Tibial nerve (tissue), 4 donors: Measurements from ENCODE around the gene OPTC. TPM values are rescaled to one million over a fixed set of nuclear protein-coding genes. Genes with fewer than 3 reads are reported as not detected.

Experiments
- DNase-seq, 2 donors: peaks; one replicate each; pipeline ENCODE4 v3.0.0-alpha.2; 2019; ENCODE audit warnings: low spot score in 2 of 2
- H3K27ac ChIP-seq, 4 donors: fragments of 200-600 bp; sonication (generic) in 3 of 4; one replicate each; pipeline ENCODE4 v1.5.1; 2017 to 2019; ENCODE audit warnings: mild to moderate bottlenecking in 1 of 4
- H3K27me3 ChIP-seq, 2 donors: fragments of 200-600 bp; sonication (generic) in 1 of 2; one replicate each; pipeline versions ENCODE4 v1.5.1 to v1.6.0; 2017 to 2019
- H3K36me3 ChIP-seq, 3 donors: fragments of 200-600 bp; sonication (generic); one replicate each; pipeline ENCODE4 v1.5.1; 2018 to 2019
- H3K4me1 ChIP-seq, 4 donors: fragments of 200-600 bp; sonication (generic) in 3 of 4; one replicate each; pipeline ENCODE4 v1.5.1; 2017 to 2019
- H3K4me3 ChIP-seq, 4 donors: fragments of 200-600 bp; sonication (generic) in 3 of 4; one replicate each; pipeline ENCODE4 v1.5.1; 2017 to 2019; ENCODE audit warnings: mild to moderate bottlenecking in 1 of 4, moderate library complexity in 1 of 4
- H3K9me3 ChIP-seq, 4 donors: fragments of 200-600 bp; sonication (generic) in 3 of 4; one replicate each; pipeline ENCODE4 v1.5.1; 2017 to 2019
- EP300 ChIP-seq, 2 donors: sonication (generic); formaldehyde crosslinking; IDR thresholded peaks; one replicate each; pipeline ENCODE4 v1.6.1; 2017; ENCODE audit warnings: antibody characterized with exemption in 2 of 2, mild to moderate bottlenecking in 1 of 2
- POLR2A ChIP-seq, 2 donors: fragments of 450-650 bp; IDR thresholded peaks; one replicate each; pipeline ENCODE4 v1.6.1; 2017; ENCODE audit warnings: antibody characterized with exemption in 2 of 2, mild to moderate bottlenecking in 2 of 2, moderate library complexity in 2 of 2
- WGBS, 2 donors: methylation state at CpG; one replicate each; pipeline ENCODE4 v1.1.5; 2018; 5-methylcytosine and 5-hydroxymethylcytosine counted together
- total RNA-seq, 4 donors: library from RNA; depleted of rRNA; stranded (reverse); fragments of >200 nt; gene quantifications; one replicate each; pipeline ENCODE4 v1.1.0, GENCODE V29; 2016
- TF ChIP-seq, protein P1 (sequence below), 5 experiments: fragments of 200-600 bp in 3 of 5; fragments of 450-650 bp in 2 of 5; sonication (generic) in 3 of 5; IDR thresholded peaks; one replicate each; pipeline ENCODE4 v1.5.1; 2016 to 2019; ENCODE audit warnings: antibody characterized with exemption in 5 of 5, mild to moderate bottlenecking in 3 of 5, moderate library complexity in 2 of 5

Gene OPTC
- total RNA-seq, 4 donors from 2014 or later = not detected

DNA sequence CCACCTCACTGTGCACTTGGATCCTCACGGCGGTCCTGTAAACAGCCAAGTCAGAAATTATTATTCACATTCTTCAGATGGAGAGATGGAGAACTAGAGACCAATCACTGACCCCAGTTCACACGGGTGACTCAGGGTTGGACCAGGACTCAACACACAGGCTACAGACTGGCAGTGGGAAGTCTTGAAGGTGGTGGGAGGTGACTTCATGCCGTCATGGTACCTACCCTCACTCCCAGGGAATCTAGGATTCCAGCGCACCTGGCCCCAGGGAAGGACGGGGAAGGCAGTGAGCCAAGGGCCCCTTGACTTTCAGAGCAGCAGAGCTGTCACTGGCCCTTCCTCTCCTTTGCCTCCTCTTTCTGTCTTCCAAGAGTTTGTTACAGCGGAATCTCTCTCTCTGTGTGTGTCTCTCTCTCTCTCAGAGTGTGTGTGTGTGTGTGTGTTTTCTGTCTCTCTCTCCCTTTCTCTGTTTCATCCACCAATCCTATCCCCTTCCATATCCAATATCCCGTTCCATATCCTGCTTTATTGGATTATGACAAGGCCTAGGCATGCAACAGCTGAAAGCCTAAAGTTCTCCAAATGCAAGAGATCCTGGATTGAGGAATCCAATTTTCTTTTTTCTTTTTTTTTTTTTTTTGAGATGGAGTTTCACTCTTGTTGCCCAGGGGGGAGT is 11.7 kb downstream of the OPTC start:
- H3K9me3 ChIP-seq = no peaks in the 10 kb centered on the region
- DNase-seq = no peak
- peaks cover 0 to 44% (median 23%) of the 10 kb centered on the region in 4 donors for H3K4me1 ChIP-seq
- no peaks in the 10 kb centered on the region for H3K36me3 ChIP-seq
- TF ChIP-seq POLR2A (IDR thresholded peaks at IDR 0.05) (no peak), EP300 (IDR thresholded peaks at IDR 0.05) (no peak)
- TF ChIP-seq, protein P1, sequence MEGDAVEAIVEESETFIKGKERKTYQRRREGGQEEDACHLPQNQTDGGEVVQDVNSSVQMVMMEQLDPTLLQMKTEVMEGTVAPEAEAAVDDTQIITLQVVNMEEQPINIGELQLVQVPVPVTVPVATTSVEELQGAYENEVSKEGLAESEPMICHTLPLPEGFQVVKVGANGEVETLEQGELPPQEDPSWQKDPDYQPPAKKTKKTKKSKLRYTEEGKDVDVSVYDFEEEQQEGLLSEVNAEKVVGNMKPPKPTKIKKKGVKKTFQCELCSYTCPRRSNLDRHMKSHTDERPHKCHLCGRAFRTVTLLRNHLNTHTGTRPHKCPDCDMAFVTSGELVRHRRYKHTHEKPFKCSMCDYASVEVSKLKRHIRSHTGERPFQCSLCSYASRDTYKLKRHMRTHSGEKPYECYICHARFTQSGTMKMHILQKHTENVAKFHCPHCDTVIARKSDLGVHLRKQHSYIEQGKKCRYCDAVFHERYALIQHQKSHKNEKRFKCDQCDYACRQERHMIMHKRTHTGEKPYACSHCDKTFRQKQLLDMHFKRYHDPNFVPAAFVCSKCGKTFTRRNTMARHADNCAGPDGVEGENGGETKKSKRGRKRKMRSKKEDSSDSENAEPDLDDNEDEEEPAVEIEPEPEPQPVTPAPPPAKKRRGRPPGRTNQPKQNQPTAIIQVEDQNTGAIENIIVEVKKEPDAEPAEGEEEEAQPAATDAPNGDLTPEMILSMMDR (IDR thresholded peaks at IDR 0.05) = no peak
- H3K27ac ChIP-seq = no peak overlapping the region
- WGBS, 2 donors = 88% methylated on average over 8 of the region's 8 CpGs
- no peak overlapping the region for H3K4me3 ChIP-seq
- no peaks in the 10 kb centered on the region for H3K27me3 ChIP-seq

DNA sequence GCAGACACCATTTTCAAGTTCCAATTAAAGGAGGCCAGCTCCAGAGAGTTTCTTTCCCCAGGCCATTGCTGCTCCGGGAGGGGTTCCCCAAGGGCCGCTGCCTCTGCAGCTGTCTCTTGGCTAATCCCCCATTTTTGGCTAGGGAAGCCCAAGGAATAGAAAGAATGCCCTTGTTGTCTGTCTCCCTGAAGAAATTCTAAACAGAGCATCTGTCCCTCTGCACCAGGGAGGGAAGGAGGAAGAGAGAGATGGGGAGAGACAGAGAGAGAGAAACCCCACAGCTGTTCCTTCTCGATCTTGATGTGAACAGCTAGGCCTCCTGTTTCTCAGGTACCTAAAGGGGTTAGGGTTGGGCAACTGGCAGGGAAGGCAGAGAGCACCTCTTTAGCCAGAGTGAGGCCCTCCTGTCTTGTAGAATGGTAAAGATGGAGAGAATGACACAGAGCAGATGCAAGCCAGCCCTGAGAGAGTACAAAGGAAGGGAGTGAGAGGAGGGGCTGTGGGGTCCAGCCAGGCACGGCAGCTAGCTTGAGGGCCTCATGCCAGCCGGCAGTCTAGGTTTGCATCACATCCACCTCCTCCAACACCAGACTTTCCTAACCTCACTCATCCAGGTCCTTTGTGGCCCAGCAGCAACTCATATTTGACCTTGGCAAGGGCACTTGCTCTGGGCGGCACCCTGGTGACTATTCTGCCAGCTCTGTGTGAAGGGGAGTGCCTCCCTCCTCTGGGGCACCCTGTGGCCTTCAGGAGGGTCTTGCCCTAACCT is 13.1 kb downstream of the OPTC start:
- no peak overlapping the region for H3K4me3 ChIP-seq
- H3K36me3 ChIP-seq = no peaks in the 10 kb centered on the region
- no peak for TF ChIP-seq EP300 (IDR thresholded peaks at IDR 0.05)
- TF ChIP-seq POLR2A (IDR thresholded peaks at IDR 0.05) = no peak
- TF ChIP-seq, protein P1 (IDR thresholded peaks at IDR 0.05) = no peak
- WGBS, 2 donors = 32 to 41% methylated on average over 6 of the region's 6 CpGs
- no peak for DNase-seq
- peaks cover 0 to 48% (median 23%) of the 10 kb centered on the region in 4 donors for H3K4me1 ChIP-seq
- no peaks in the 10 kb centered on the region for H3K27me3 ChIP-seq
- H3K27ac ChIP-seq = peak overlapping the region in 3 of 4 donors; percentile 52 to 81 (median 78)
- H3K9me3 ChIP-seq = no peaks in the 10 kb centered on the region

DNA sequence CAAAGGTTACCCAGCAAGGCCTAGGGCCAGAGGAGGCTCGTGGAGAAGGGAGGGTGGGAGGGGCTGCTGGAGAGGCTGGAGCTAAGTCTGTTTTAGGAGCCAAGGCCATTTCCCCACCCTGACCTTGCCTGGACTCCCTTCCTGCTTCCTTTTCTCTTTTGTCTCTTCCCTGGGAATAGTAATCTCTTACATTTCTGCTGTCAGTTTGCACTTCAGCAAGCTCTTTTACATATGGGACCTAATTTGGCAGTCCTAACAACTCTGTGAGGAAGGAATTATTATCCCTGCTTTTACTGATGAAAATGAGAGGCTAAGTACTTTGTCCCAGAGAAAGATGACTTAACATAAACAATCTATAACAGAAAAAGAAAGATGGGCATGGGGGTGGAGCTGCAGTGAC is 13.8 kb downstream of the OPTC start:
- H3K9me3 ChIP-seq = no peaks in the 10 kb centered on the region
- TF ChIP-seq POLR2A (IDR thresholded peaks at IDR 0.05) (no peak), EP300 (IDR thresholded peaks at IDR 0.05) (no peak)
- TF ChIP-seq, protein P1 (IDR thresholded peaks at IDR 0.05) = no peak
- DNase-seq = no peak
- H3K36me3 ChIP-seq = no peaks in the 10 kb centered on the region
- peak overlapping the region in 3 of 4 donors; percentile 15 to 81 (median 78) for H3K27ac ChIP-seq
- WGBS, 2 donors = 8 to 14% methylated on average over 1 of the region's 1 CpG
- no peaks in the 10 kb centered on the region for H3K27me3 ChIP-seq
- no peak overlapping the region for H3K4me3 ChIP-seq
- H3K4me1 ChIP-seq = peaks cover 0 to 55% (median 27%) of the 10 kb centered on the region in 4 donors

GRCh38 chr1:203508463-203509073 is 14.6 kb downstream of the OPTC start:
- Histone ChIP-seq H3K9me3 (no peaks in the 10 kb centered on the region), H3K36me3 (no peaks in the 10 kb centered on the region), H3K27me3 (no peaks in the 10 kb centered on the region), H3K4me1 (peaks cover 0 to 63% (median 33%) of the 10 kb centered on the region in 4 donors), H3K4me3 (no peak overlapping the region), H3K27ac (peak overlapping the region in 3 of 4 donors; percentile 52 to 81 (median 78))
- 54 to 58% methylated on average over 10 of the region's 10 CpGs for WGBS, 2 donors
- TF ChIP-seq POLR2A (IDR thresholded peaks at IDR 0.05) (no peak), EP300 (IDR thresholded peaks at IDR 0.05) (no peak)
- TF ChIP-seq, protein P1 (IDR thresholded peaks at IDR 0.05) = peak in 1 of 5 experiments; percentile 17
- DNase-seq = no peak
